NCI-H82 treated with DMSO at 0.1 percent for 48 hours (cell line): ENCODE measurements around the gene ARPC5L.
"Not testable (repeated sequence)": the region's sequence is repeated elsewhere in the genome, so short reads cannot be mapped to it uniquely, and the experiment has no call there.

ENCODE experiments used
- DNase-seq: peaks from one replicate; lab custom pipeline; 2025; ENCODE audit not compliant: unreplicated experiment; lab: John Stamatoyannopoulos, UW

The ARPC5L gene

GRCh38 chr9:124890179-124890578 lies 28.2 kb downstream of the ARPC5L start:
- DNase-seq = no peak

GRCh38 chr9:124894035-124894740 lies 32.3 kb downstream of the ARPC5L start:
- no peak for DNase-seq

GRCh38 chr9:124894741-124895170 lies 32.8 kb downstream of the ARPC5L start:
- no peak for DNase-seq

- DNase-seq = no peak
Measured at GRCh38 chr9:124897570-124898460, 35.9 kb downstream of the ARPC5L start.

GRCh38 chr9:124899845-124900244 lies 37.9 kb downstream of the ARPC5L start:
- no peak for DNase-seq

GRCh38 chr9:124906966-124907365 lies 45.0 kb downstream of the ARPC5L start:
- no peak for DNase-seq

GRCh38 chr9:124908098-124908497 lies 46.2 kb downstream of the ARPC5L start:
- DNase-seq = no peak

- no peak for DNase-seq
Measured at GRCh38 chr9:124911766-124912165, 49.8 kb downstream of the ARPC5L start.

- no peak for DNase-seq
Measured at GRCh38 chr9:124913378-124913777, 51.4 kb downstream of the ARPC5L start.

GRCh38 chr9:124914753-124915405 lies 52.9 kb downstream of the ARPC5L start:
- DNase-seq = no peak

- not testable (repeated sequence) for DNase-seq
Measured at GRCh38 chr9:124920394-124920793, 58.5 kb downstream of the ARPC5L start.
